Measurements from ENCODE around the gene UBE2V1. TPM values are rescaled to one million over a fixed set of nuclear protein-coding genes. Genes with fewer than 3 reads are reported as not detected.

Gene UBE2V1
- total and polyA plus RNA-seq, 2 of the 13 experiments (the other 11 are each of a cell fraction or from before 2014, with no cell fraction given) = 81.3 to 132 TPM

- TF ChIP-seq ZNF207 (IDR thresholded peaks at IDR 0.05; ENCODE audit: borderline replicate concordance) (no peak), ZNF777 (CRISPR knock-in tag; IDR thresholded peaks at IDR 0.05) (no peak), EZH2 (conservative IDR thresholded peaks at IDR 0.05; ENCODE audit: low read depth, low read length) (no peak), JUNB (CRISPR knock-in tag; IDR thresholded peaks at IDR 0.05; ENCODE audit: borderline replicate concordance) (no peak), MED13 (CRISPR knock-in tag; IDR thresholded peaks at IDR 0.05) (no peak), ELF3 (CRISPR knock-in tag; IDR thresholded peaks at IDR 0.05) (no peak), ARNT (IDR thresholded peaks at IDR 0.05) (no peak), ZNF614 (CRISPR knock-in tag; IDR thresholded peaks at IDR 0.05; ENCODE audit: borderline replicate concordance) (peak; percentile 47; the same call in 1 of the 2 replicates), ZNF556 (CRISPR knock-in tag; IDR thresholded peaks at IDR 0.05; ENCODE audit: borderline replicate concordance) (no peak), CBX2 (IDR thresholded peaks at IDR 0.05; ENCODE audit: low read depth, low read length) (no peak), CBX2 (CRISPR knock-in tag; IDR thresholded peaks at IDR 0.05; ENCODE audit: low read depth) (no peak), KDM2A (CRISPR knock-in tag; IDR thresholded peaks at IDR 0.05; ENCODE audit: borderline replicate concordance, low read depth) (0 out of 2 replicates have a peak, but pooled peaks have one; percentile 25), PLSCR1 (CRISPR knock-in tag; IDR thresholded peaks at IDR 0.05; ENCODE audit: borderline replicate concordance) (no peak), POGK (CRISPR knock-in tag; conservative IDR thresholded peaks at IDR 0.05) (no peak; the same call in 1 of the 2 replicates), ZNF607 (CRISPR knock-in tag; IDR thresholded peaks at IDR 0.05; ENCODE audit: borderline replicate concordance) (no peak), MAFF (IDR thresholded peaks at IDR 0.05; ENCODE audit: low read depth, low read length) (no peak), TGIF2 (CRISPR knock-in tag; IDR thresholded peaks at IDR 0.05) (0 out of 2 replicates have a peak, but pooled peaks have one; percentile 32), ATRX (CRISPR knock-in tag; IDR thresholded peaks at IDR 0.05; ENCODE audit: borderline replicate concordance) (no peak), RBM39 (IDR thresholded peaks at IDR 0.05; ENCODE audit: low read depth, low read length, poor library complexity, severe bottlenecking) (no peak)
- TF ChIP-seq, protein P1, sequence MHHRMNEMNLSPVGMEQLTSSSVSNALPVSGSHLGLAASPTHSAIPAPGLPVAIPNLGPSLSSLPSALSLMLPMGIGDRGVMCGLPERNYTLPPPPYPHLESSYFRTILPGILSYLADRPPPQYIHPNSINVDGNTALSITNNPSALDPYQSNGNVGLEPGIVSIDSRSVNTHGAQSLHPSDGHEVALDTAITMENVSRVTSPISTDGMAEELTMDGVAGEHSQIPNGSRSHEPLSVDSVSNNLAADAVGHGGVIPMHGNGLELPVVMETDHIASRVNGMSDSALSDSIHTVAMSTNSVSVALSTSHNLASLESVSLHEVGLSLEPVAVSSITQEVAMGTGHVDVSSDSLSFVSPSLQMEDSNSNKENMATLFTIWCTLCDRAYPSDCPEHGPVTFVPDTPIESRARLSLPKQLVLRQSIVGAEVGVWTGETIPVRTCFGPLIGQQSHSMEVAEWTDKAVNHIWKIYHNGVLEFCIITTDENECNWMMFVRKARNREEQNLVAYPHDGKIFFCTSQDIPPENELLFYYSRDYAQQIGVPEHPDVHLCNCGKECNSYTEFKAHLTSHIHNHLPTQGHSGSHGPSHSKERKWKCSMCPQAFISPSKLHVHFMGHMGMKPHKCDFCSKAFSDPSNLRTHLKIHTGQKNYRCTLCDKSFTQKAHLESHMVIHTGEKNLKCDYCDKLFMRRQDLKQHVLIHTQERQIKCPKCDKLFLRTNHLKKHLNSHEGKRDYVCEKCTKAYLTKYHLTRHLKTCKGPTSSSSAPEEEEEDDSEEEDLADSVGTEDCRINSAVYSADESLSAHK (CRISPR knock-in tag; IDR thresholded peaks at IDR 0.05; ENCODE audit: borderline replicate concordance) = no peak
Observed at GRCh38 chr20:50110141-50111047, 2.6 kb downstream of the UBE2V1 start (continued).
